ENCODE data around the gene SCYGR1.
"Not testable (repeated sequence)": the region's sequence is repeated elsewhere in the genome, so short reads cannot be mapped to it uniquely, and the experiment has no call there.

DNA sequence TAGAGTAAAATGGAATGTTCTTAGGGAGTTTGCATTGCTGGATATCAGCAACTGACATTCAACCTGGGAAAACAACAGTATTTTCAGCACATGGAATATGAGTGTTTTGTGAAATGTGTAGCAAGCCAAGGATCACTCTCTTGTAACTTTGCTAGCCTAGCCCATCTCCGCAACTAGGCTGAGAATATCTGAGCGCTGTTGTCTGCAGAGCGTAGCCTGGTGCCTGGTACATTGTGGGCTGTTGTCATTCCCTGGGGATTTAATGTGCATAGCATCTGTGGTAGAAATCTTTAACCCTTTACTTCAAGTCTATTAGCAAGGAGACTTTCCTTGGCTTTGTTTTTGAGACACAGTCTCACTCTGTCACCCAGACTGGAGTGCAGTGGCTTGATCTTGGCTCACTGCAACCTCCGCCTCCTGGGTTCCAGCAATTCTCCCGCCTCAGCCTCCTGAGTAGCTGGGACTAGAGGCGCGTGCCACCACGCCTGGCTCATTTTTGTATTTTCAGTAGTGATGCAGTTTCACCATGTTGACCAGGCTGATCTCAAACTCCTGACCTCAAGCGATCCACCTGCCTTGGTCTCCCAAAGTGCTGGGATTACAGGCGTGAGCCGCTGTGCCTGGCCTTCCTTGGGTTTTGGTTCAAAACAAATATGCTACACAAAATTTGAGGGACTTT is 23.0 kb downstream of the SCYGR1 start:
- TF ChIP-seq, protein P1, sequence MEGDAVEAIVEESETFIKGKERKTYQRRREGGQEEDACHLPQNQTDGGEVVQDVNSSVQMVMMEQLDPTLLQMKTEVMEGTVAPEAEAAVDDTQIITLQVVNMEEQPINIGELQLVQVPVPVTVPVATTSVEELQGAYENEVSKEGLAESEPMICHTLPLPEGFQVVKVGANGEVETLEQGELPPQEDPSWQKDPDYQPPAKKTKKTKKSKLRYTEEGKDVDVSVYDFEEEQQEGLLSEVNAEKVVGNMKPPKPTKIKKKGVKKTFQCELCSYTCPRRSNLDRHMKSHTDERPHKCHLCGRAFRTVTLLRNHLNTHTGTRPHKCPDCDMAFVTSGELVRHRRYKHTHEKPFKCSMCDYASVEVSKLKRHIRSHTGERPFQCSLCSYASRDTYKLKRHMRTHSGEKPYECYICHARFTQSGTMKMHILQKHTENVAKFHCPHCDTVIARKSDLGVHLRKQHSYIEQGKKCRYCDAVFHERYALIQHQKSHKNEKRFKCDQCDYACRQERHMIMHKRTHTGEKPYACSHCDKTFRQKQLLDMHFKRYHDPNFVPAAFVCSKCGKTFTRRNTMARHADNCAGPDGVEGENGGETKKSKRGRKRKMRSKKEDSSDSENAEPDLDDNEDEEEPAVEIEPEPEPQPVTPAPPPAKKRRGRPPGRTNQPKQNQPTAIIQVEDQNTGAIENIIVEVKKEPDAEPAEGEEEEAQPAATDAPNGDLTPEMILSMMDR (optimal IDR thresholded peaks at IDR 0.05 in 1 of 3, IDR thresholded peaks at IDR 0.05 in 1 of 3, conservative IDR thresholded peaks at IDR 0.05 in 1 of 3; ENCODE audit: extremely low read depth in 1 of 3, insufficient read depth in 2 of 3, low read length in 3 of 3): not testable (repeated sequence)
- not testable (repeated sequence) for TF ChIP-seq EZH2 (IDR thresholded peaks at IDR 0.05; ENCODE audit: low read length)

All from keratinocyte (primary cell).